Kidney (tissue), 14 donors: ENCODE measurements around the gene EDA. TPM values are rescaled to one million over a fixed set of nuclear protein-coding genes. Genes with fewer than 3 reads are reported as not detected.

Source experiments
- DNase-seq, 5 donors: peaks; one replicate each; pipeline ENCODE4 v3.0.0-alpha.2; 2013 to 2020
- FAIRE-seq: peaks from 2 replicates; lab custom pipeline; 2012; peaks lifted over from hg19 to GRCh38; lab: Jason Lieb, UNC
- H3K27ac ChIP-seq, 2 donors: one replicate each; pipeline ENCODE4 v1.7.0; 2013; ENCODE audit warnings: low read depth in 2 of 2, low read length in 2 of 2, inconsistent platforms in 1 of 2
- H3K27me3 ChIP-seq: one replicate; pipeline ENCODE4 v1.7.1; 2013; ENCODE audit warnings: low read length, inconsistent platforms; ENCODE audit not compliant: control insufficient read depth, insufficient read depth
- H3K36me3 ChIP-seq, 3 donors: one replicate each; pipeline versions ENCODE4 v1.7.0 to v1.7.1; 2013; ENCODE audit warnings: low read length in 3 of 3, control low read depth in 1 of 3, inconsistent platforms in 1 of 3; ENCODE audit not compliant: insufficient read depth in 3 of 3, control insufficient read depth in 2 of 3
- H3K4me1 ChIP-seq, 3 donors: one replicate each; pipeline versions ENCODE4 v1.7.0 to v1.7.1; 2013; ENCODE audit warnings: low read length in 3 of 3, inconsistent platforms in 1 of 3, low read depth in 1 of 3; ENCODE audit not compliant: control insufficient read depth in 2 of 3, insufficient read depth in 2 of 3
- H3K4me3 ChIP-seq, 3 donors: one replicate each; pipeline versions ENCODE4 v1.7.0 to v1.8.1; 2013; ENCODE audit warnings: low read length in 3 of 3, control low read depth in 1 of 3, inconsistent platforms in 1 of 3
- H3K9ac ChIP-seq, 3 donors: one replicate each; pipeline versions ENCODE4 v1.7.0 to v1.7.1; 2013; ENCODE audit warnings: low read length in 3 of 3, control low read depth in 1 of 3, inconsistent platforms in 1 of 3
- H3K9me3 ChIP-seq, 3 donors: one replicate each; pipeline versions ENCODE4 v1.7.0 to v1.7.1; 2013; ENCODE audit warnings: low read length in 3 of 3, control low read depth in 1 of 3, inconsistent platforms in 1 of 3; ENCODE audit not compliant: control insufficient read depth in 2 of 3, insufficient read depth in 1 of 3
- intact Hi-C: fragments of 100-400 bp; cut with DNase I; formaldehyde crosslinking; loops from one replicate; pipeline ENCODE4 v1.11.1; 2022
- polyA plus RNA-seq: library from polyadenylated mRNA; stranded (reverse); fragments of 350-450 nt; fragmentation: Illumina TruSeq; extraction: RNeasy Lipid Tissue Mini Kit (QIAGEN cat#74804); gene quantifications from one replicate; pipeline ENCODE4 v1.2.3, GENCODE V29; 2014; ENCODE audit warnings: low read depth, low replicate concordance; ENCODE audit not compliant: insufficient read depth
- total RNA-seq: library from RNA; stranded (reverse); fragmentation: NEBNext Ultra II Directional; extraction: Animal tissue kit (Norgen Biotek cat#: 25700); gene quantifications from one replicate; pipeline ENCODE4 v1.2.1, GENCODE V29; 2021
- TF ChIP-seq, protein P1 (sequence below): IDR thresholded peaks from 3 replicates; pipeline ENCODE4 v1.5.1; 2012; ENCODE audit warnings: mild to moderate bottlenecking, moderate library complexity, borderline replicate concordance; ENCODE audit not compliant: insufficient read depth; ENCODE audit errors: extremely low read depth
- donor health status: control.
- donor health status: control.
- donor health status: control.
- donor health status: control.
- donor health status: control.
- donor health status: DM: yes; HTN: yes; CAD: no.
- donor health status: Normal renal cell carcinoma (clear cell type).

EDA gene
- total and polyA plus RNA-seq, 2 donors from 2014 or later = 2.9 to 4.2 TPM

DNA sequence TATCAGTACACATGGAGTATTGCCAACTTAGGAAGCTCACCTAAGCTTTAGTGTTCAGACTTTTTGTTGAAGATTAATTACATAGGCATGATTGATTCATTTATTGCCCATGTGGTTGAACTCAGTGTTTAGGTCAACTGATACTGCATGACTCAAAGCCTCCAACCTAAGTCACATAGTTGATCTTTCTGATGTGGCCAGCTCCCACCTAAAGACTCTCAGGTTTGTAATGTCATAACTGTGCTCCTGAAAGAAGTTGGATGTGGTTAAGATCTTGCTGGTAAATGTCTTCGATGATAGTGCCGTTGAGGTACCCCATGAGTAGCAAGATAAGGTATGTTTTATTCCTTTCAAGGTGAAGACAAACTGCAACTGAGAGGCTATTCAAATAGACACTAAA is 192.5 kb downstream of the EDA start:
- no peaks in the 10 kb centered on the region for H3K4me1 ChIP-seq
- H3K4me3 ChIP-seq = no peak overlapping the region
- FAIRE-seq (no peak), DNase-seq (no peak)
- TF ChIP-seq, protein P1, sequence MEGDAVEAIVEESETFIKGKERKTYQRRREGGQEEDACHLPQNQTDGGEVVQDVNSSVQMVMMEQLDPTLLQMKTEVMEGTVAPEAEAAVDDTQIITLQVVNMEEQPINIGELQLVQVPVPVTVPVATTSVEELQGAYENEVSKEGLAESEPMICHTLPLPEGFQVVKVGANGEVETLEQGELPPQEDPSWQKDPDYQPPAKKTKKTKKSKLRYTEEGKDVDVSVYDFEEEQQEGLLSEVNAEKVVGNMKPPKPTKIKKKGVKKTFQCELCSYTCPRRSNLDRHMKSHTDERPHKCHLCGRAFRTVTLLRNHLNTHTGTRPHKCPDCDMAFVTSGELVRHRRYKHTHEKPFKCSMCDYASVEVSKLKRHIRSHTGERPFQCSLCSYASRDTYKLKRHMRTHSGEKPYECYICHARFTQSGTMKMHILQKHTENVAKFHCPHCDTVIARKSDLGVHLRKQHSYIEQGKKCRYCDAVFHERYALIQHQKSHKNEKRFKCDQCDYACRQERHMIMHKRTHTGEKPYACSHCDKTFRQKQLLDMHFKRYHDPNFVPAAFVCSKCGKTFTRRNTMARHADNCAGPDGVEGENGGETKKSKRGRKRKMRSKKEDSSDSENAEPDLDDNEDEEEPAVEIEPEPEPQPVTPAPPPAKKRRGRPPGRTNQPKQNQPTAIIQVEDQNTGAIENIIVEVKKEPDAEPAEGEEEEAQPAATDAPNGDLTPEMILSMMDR = no peak
- H3K9me3 ChIP-seq = no peaks in the 10 kb centered on the region
- no peak overlapping the region for H3K9ac ChIP-seq
- no peaks in the 10 kb centered on the region for H3K36me3 ChIP-seq
- no peaks in the 10 kb centered on the region for H3K27me3 ChIP-seq
- H3K27ac ChIP-seq = no peak overlapping the region
- intact Hi-C loops = no loop called here

DNA sequence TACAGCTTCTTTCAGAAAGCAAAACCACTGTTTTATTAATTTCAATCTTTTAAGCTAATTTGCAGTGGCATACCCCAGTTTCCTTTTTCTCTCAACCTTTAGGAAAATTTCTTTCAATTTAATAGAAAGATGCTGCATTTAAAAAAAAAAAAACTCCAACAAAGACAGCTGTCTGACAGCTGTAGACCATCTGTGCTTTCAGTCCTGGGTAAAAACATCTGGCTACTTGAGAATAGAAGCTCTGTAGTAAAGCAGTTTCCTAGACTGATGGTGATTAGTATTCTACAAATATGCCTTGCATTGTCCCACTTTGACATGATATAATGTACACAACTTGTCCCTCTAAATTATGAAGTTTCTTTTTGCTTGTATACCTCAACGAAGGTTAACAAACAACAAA is 197.8 kb downstream of the EDA start:
- Histone ChIP-seq H3K27me3 (no peaks in the 10 kb centered on the region), H3K9ac (no peak overlapping the region), H3K4me3 (no peak overlapping the region), H3K27ac (no peak overlapping the region), H3K9me3 (no peaks in the 10 kb centered on the region), H3K4me1 (no peaks in the 10 kb centered on the region), H3K36me3 (no peaks in the 10 kb centered on the region)
- DNase-seq (peak in 1 of 5 donors; percentile 34), FAIRE-seq (no peak)
- intact Hi-C loops = no loop called here
- TF ChIP-seq, protein P1 = no peak

DNA sequence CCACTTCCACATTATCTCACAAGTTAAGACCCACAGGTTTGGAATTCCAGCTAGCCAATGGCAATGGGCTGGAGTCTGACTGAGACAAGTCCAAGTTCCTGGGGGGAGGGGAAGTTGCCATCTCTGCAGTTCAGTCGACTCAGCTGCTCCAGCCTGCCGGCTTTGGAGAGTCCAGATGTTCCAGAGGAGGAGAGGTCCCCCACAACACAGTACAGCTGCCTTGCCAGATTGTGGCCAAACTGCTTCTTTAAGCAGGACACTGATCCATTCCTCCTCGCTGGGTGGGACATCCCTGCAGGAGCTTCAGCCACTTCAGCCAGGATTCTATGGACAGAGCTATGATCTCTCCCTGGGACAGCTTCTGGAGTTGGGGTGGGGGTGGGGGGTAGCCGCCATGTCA is 199.2 kb downstream of the EDA start:
- intact Hi-C loops = no loop called here
- TF ChIP-seq, protein P1 = no peak
- DNase-seq = peak in 1 of 5 donors; percentile 3

DNA sequence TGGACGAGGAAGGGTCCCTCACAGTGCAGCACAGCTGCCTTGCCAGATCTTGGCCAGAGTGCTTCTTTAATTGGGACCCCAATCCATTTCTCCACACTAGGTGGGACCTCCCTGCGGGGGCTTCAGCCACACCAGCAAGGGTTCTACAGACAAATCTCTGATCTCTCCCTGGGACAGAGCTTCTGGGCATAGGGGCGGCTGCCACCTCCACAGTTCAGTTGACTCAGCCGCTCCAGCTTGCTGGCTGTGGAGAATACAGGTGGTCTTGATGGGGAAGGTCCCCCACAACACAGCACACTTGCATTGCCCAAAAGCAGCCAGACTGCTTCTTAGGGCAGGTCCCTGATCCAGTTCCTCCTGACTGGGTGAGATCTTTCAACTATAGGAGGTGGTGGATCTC is 199.6 kb downstream of the EDA start:
- no peak for FAIRE-seq
- Histone ChIP-seq H3K4me3 (no peak overlapping the region), H3K9me3 (no peaks in the 10 kb centered on the region), H3K36me3 (no peaks in the 10 kb centered on the region), H3K27me3 (no peaks in the 10 kb centered on the region), H3K4me1 (no peaks in the 10 kb centered on the region), H3K27ac (no peak overlapping the region), H3K9ac (no peak overlapping the region)
- intact Hi-C loops = no loop called here
- no peak for DNase-seq
- TF ChIP-seq, protein P1 = no peak

More for the DNA sequence above, 199.2 kb downstream of the EDA start:
- no peaks in the 10 kb centered on the region for H3K27me3 ChIP-seq
- no peak for FAIRE-seq
- no peak overlapping the region for H3K27ac ChIP-seq
- H3K9ac ChIP-seq = no peak overlapping the region
- H3K4me1 ChIP-seq = no peaks in the 10 kb centered on the region
- no peak overlapping the region for H3K4me3 ChIP-seq
- no peaks in the 10 kb centered on the region for H3K36me3 ChIP-seq
- H3K9me3 ChIP-seq = no peaks in the 10 kb centered on the region
